ENCODE data around the gene TRANK1. TPM values are rescaled to one million over a fixed set of nuclear protein-coding genes. Genes with fewer than 3 reads are reported as not detected.

Gene TRANK1
- total and polyA plus RNA-seq, 2 of the 8 experiments (the other 6 are each of a cell fraction or from before 2014, with no cell fraction given): 2.9 to 8.8 TPM

GRCh38 chr3:36814066-36814717 lies 130.7 kb downstream of the TRANK1 start:
- Histone ChIP-seq H3K4ac (replicated peaks; ENCODE audit: insufficient read length, low read depth, low read length) (no peak overlapping the region), H4K5ac (ENCODE audit: insufficient read length, low read depth, low read length) (no peak overlapping the region), H3K36me3 (ENCODE audit: control insufficient read depth in 2 of 4, insufficient read depth in 4 of 4, low read length in 3 of 4) (no peaks in the 10 kb centered on the region), H2BK12ac (ENCODE audit: low read depth, low read length) (no peak overlapping the region), H3K23me2 (ENCODE audit: low read depth, low read length) (no peaks in the 10 kb centered on the region), H3K4me1 (replicated peaks in 1 of 4; ENCODE audit: control insufficient read depth in 3 of 4, insufficient read depth in 4 of 4, low read length in 3 of 4) (no peaks in the 10 kb centered on the region; a peak in 2 of 7 replicates), H3K18ac (ENCODE audit: extremely low read depth, low read length) (no peak overlapping the region), H3K27ac (ENCODE audit: low read depth, low read length) (no peak overlapping the region), H2BK5ac (ENCODE audit: low read depth, low read length) (no peak overlapping the region), H3K79me1 (ENCODE audit: low read depth, low read length) (no peaks in the 10 kb centered on the region), H2BK120ac (replicated peaks; ENCODE audit: low read depth, low read length) (no peak overlapping the region), H3K14ac (ENCODE audit: insufficient read length) (no peak overlapping the region), H3K4me2 (ENCODE audit: insufficient read depth in 1 of 2, low read depth in 2 of 2, low read length in 2 of 2) (no peak overlapping the region), H4K8ac (ENCODE audit: extremely low read depth, insufficient read depth, low read length) (no peak overlapping the region; the same call in 1 of the 2 replicates), H2AFZ (ENCODE audit: low read length) (no peak overlapping the region), H3K9ac (replicated peaks in 1 of 4; ENCODE audit: extremely low read depth in 1 of 4, low read depth in 3 of 4, low read length in 3 of 4) (no peak overlapping the region), H3K23ac (ENCODE audit: insufficient read length) (no peak overlapping the region), H2BK15ac (ENCODE audit: low read length) (no peak overlapping the region), H2AK5ac (ENCODE audit: low read depth, low read length) (no peak overlapping the region), H3K79me2 (ENCODE audit: control insufficient read depth in 1 of 2, insufficient read depth in 2 of 2, low read length in 2 of 2) (no peaks in the 10 kb centered on the region), H3K56ac (replicated peaks; ENCODE audit: insufficient read length, low read depth, low read length) (no peak overlapping the region), H3K27me3 (replicated peaks in 1 of 4; ENCODE audit: control insufficient read depth in 3 of 4, extremely low read depth in 1 of 4, insufficient read depth in 3 of 4, low read length in 3 of 4) (no peaks in the 10 kb centered on the region), H3K4me3 (ENCODE audit: extremely low read depth in 1 of 4, insufficient read depth in 2 of 4, low read depth in 3 of 4, low read length in 4 of 4) (no peak overlapping the region), H3K9me3 (ENCODE audit: insufficient read depth in 2 of 2, low read depth in 1 of 2, low read length in 1 of 2) (no peaks in the 10 kb centered on the region), H2BK20ac (ENCODE audit: low read length) (no peak overlapping the region), H4K20me1 (replicated peaks in 1 of 2; ENCODE audit: control insufficient read depth in 1 of 2, insufficient read depth in 2 of 2, low read length in 2 of 2) (no peaks in the 10 kb centered on the region), H4K91ac (replicated peaks; ENCODE audit: insufficient read length, low read length) (no peak overlapping the region)
- ChIA-PET POLR2A (ENCODE audit: partially characterized antibody) (interaction anchor here (0.8 kb wide), 1 partner anchor 178 kb away, joined by 3 read pairs; the partner anchor contains the start of genes EPM2AIP1 and MLH1), CTCF (ENCODE audit: partially characterized antibody) (interaction anchor here (0.5 to 10.8 kb wide), 27 partner anchors 8 to 215 kb away, joined by 3 to 106 read pairs (median 5); partner anchors contain the start of gene TRANK1)
- WGBS, 2 experiments (ENCODE audit: extremely low coverage in 1 of 2, insufficient coverage in 1 of 2, insufficient read length in 1 of 2, insufficient replicate concordance in 2 of 2, low coverage in 1 of 2, low lambda C conversion rate in 2 of 2, missing lambda C conversion rate in 1 of 2): 75% methylated on average over 7 of the region's 7 CpGs; no CpG with 5 or more reads in 1 of the 2 experiments
- DNase-seq (ENCODE audit: low read depth in 1 of 2, low spot score in 2 of 2): no peak
- no peak for FAIRE-seq
- TF ChIP-seq EZH2 (IDR thresholded peaks at IDR 0.05; ENCODE audit: low read depth, low read length, severe bottlenecking) (no peak), ATF3 (IDR thresholded peaks at IDR 0.05; ENCODE audit: insufficient read depth, low read depth, low read length) (no peak), ASH2L (IDR thresholded peaks at IDR 0.05; ENCODE audit: low read length) (no peak), GTF2F1 (IDR thresholded peaks at IDR 0.05; ENCODE audit: borderline replicate concordance, low read depth, low read length) (no peak), ZNF274 (IDR thresholded peaks at IDR 0.05; ENCODE audit: borderline replicate concordance, extremely low read depth, low read length) (no peak), CREB1 (IDR thresholded peaks at IDR 0.05) (no peak), RNF2 (IDR thresholded peaks at IDR 0.05; ENCODE audit: borderline replicate concordance, low read depth, low read length, missing control alignments, poor library complexity, severe bottlenecking) (no peak), RFX5 (IDR thresholded peaks at IDR 0.05; ENCODE audit: borderline replicate concordance, low read depth, low read length) (no peak), TCF12 (IDR thresholded peaks at IDR 0.05; ENCODE audit: low read depth, low read length) (no peak)

Measured in H1 (cell line).